Measurements from ENCODE around the gene S100G.
"Not testable (repeated sequence)": the region's sequence is repeated elsewhere in the genome, so short reads cannot be mapped to it uniquely, and the experiment has no call there.

S100G gene, protein sequence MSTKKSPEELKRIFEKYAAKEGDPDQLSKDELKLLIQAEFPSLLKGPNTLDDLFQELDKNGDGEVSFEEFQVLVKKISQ

DNA sequence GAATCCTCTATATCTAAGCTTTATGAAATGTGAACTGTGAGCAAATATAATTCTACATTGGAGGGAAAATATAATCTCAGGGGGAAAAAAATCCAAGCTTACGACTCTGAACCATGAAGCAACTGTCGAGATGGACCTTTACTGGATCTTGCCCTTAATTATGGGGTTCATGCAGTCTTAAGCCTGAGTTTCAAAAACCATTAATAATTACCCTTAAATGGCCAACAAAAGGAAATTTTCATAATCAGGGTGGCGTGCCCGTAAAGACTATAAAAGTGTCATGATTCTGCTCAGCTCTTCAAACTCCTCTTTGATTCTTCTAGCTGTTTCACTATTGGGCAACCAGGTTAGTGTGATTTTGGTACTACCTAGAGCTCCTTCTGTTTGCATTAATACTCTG is at the start of gene S100G:
TSS of gene S100G (plus strand) at position 301 of the 400 bp plus-strand sequence. CDS start 849 bp downstream, outside the sequence.
- no peak for DNase-seq

DNA sequence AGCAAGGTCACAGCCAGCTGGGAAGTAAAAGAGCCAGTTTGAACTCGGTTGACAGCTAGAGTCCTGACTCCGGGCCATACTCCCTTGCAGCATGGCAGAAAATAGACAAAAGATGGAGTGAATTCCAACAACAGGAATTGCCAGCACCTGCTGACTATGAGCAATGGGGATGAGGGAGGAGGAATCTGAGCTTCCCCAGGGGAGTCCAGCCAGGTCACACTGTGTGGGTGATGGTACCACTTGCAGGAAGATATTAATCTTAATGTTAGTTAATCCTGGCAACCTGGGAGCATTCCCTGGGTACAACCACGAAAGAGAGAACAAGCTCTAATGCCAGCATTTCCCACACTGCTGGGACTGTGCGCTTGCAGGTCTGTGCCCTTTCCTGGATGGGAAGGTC is 48.1 kb upstream of the S100G start:
- no peak for DNase-seq

DNA sequence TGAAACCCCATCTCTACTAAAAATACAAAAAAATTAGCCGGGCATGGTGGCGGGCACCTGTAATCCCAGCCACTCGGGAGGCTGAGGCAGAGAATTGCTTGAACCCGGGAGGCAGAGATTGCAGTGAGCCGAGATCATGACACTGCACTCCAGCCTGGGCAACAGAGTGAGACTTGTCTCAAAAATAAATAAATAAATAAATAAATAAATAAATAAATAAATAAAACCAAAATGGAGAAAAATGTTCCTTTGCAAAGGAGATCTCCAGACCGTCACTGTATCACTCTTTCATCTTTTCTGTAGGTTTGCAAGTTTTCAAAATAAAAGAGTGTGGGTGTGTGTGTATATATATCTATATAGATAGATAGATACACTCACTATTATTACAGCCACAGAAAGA is 46.7 kb upstream of the S100G start:
- not testable (repeated sequence) for DNase-seq

DNA sequence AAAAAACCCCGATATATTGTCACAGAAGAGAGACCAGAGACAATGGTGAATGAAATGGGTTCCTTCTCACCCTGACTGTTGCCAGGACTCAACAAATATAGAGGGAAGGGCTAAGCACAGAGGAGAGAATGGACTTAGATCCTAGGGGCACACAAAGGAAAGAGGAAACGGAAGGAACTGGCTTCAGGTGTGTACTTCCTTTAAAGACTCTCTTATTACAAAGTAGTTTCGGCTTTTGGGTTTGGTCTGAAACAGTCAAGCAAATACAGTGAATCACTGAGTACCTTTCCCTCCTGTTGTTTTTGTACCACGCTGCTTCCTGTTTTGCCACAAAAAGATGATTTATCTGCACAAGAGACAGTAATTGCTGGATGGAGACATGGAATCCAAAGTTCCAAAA is 46.1 kb upstream of the S100G start:
- peak; percentile 8 for DNase-seq

DNA sequence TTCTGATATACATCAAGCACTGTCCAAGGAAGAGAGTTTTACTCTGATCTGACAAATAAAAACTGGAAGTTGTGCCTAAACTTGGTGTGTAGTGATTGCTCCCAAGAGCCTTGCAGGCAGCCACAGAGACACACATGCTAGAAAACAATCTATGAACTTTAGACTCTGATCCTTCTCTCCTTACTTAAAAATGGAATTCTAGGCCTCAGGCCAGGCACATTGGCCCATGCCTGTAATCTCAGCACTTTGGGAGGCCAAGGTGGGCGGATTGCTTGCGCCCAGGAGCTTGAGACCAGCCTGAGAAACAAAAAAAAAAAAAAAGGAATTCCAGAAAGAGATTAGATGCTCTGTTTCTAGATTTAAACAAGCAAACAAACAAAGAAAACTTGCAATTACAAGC is 45.6 kb upstream of the S100G start:
- no peak for DNase-seq

DNA sequence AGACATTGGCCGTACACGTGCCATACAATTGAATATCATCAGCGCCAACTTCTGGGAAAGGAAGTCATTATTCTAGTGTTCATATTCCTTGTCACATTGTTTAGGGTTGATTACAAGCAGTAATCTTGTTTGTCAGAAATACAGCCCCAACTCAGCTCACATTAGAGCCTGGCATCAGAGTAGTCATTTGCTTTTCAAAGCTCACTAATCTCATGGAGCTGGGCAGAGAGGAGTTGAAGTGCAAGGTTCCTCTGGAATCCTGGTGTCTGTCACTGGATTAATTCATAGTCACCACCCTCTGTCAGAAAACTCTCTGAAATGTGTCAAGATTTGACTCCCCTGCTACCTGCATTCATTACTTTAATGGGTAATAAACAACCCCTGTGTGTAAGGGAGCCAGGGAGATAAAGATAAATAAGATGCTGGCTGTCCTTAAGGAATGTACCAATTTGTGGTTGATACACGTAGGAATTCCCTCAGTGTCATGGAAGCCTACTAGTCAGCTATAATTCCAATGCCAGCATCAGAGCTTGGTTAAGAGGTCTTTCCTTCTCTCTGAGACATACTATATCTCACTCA is 43.7 kb upstream of the S100G start:
- DNase-seq: no peak

DNA sequence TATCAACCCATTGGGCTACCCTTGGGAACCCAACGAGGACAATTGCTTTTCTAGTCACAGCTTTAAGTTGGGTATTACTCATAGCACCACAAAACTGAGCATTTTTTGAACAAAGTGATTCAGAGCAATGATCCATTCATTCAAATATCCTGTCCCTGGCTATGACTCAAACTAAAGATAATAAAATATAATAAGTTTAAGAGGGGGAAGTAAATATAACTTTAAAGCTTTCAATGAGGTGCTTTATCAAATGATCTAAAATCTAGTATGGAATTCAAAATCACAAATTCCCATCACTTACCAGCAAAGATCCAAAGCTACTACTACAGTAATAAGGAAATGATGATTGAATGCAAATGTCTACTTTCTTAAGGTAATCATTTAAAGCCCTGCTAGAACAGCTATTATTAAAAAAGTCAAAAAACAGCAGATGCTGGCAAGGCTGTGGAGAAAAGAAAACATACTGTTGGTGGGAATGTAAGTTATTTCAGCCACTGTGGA is 39.8 kb upstream of the S100G start:
- DNase-seq: no peak

DNA sequence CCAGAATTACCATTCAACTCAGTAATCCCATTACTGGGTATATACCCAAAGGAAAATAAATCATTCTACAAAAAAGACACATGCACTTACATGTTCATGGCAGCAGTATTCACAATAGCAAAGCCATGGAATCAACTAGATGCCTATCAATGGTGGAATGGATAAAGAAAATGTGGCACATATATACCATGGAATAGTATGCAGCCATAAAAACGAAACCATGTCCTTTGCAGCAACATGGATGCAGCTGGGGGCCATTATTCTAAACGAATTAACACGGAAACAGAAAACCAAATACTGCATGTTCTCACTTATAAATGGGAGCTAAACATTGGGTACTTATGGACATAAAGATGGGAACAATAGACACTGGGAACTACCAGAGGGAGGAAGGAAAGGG is 39.3 kb upstream of the S100G start:
- DNase-seq: not testable (repeated sequence)

DNA sequence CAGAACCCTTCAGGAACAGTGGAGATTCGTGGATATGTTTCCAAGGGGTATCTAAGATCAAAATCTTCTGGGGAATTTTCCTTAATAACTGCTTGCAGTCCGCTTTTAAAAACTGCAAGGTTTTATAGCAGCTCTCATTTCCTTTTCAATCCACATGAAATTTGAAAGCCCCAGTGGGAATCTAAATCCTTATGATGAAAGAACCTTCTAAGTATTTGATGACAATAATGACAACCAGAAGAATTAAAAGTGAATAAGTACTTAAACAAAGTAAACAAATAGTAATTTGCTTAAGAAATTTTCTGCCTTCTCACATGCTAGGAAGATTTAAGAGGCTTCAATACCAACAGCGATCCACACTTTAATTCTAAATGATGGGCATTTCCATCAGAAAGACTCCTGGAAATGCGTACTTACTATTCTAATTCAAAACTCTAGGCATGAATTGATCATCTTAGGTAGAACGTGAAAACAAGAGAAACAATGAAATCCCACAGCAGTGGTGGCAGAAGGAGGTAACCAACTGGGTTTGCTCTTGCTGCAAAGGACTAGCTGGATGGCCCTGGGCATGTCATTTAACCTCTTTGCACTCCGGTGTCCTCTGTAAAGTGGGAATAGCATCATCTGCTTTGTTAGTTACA is 37.6 kb upstream of the S100G start:
- DNase-seq: no peak

DNA sequence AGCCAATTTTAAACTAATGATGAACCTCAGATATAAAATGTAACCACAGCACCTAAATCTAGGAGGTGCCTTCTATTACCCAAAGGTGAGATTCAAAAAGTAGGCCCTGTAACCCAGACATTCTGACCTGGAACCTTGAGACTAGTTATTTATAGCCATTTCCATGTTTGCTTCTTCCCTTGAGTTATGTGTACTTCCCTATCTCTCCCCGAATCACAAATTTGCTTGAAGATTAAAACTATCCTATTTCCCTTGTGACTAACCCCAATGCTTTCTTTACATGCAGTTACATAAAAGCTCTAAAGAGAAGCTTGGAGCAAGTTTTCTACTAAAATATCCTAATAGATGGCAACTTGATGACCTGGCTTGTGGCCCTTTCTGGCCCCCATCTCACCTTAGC is 32.6 kb upstream of the S100G start:
- DNase-seq: no peak

DNA sequence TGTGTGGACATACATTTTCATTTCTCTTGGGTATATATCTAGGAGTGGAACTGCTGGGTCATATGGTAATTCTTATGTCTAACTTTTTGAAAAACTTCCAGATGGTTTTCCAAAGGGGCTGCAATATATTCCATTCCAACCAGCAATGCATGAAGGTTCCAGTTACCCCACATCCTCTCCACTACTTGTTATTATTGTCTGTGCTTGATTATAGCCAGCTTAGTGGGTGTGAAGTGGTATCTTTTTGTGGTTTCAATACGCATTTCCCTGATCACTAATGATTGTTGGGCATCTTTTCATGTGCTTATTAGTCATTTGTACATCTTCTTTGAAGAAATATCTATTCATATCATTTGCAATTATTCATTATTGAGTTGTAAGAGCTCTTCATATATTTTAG is 31.5 kb upstream of the S100G start:
- no peak for DNase-seq

DNA sequence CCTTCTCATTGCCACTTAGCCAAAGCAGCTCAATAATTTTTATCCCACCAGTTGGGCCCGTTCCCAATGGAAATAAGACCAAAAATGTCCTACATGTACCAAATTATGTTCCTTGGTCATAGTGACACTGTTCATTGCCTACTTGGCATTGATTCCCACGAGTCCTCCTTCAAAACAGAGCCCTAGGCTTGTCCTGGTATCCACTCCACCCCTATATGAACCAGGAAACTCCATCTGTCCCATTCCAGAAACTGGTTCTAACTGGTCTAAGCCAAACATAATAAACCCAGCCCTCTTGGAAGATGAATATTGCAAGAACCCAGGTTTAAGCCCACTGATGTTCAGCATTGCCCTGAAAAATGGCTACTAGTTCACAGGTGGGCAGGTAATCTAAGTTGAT is 30.9 kb upstream of the S100G start:
- no peak for DNase-seq

DNA sequence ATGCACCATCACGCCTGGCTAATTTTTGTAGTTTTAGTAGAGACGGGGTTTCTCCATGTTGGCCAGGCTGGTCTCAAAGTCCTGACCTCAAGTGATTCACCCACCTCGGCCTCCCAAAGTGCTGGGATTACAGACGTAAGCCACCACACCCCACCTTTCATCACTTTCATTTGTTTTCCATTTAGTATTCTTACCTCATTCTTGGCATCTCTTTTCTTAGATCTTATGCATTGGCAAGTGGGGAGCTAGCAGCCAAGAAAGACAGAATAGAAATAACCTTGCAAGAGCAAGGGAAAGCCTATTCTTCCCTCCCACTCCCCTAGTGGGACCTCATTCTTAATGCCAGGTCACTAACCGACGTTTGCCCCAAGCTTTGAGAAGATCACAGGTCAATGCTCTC is 21.4 kb upstream of the S100G start:
- DNase-seq: not testable (repeated sequence)

DNA sequence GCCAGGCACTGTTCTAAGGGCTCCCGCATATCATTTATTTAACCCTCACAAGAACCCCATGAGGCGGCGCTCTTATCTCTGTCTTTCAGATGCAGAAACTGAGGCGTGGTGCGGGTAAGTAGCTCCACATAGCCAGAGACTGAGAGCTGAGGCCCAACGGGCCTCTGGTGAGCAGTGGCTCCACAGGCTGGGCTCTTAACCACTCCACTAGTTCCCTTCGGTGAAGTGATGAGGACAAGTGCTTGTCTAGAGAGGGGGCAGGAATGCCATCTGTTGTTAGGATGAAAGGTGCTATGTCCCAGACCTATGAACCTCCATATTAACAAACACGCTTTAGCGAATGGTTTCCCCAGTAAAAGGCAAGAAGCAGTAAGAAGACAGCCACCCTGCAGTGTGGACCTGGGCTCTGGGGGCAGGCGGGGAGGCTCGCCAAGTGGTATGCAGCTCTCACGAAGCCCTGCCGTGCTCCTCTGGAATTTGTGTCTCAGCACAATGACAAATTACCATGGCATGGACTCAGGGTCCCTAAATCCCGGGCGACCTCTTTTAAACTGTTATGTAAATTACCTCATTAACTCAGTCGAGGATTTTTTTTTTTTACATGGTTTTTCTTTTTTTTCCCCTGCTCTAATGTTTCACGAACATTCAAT is 20.9 kb upstream of the S100G start:
- DNase-seq: no peak

DNA sequence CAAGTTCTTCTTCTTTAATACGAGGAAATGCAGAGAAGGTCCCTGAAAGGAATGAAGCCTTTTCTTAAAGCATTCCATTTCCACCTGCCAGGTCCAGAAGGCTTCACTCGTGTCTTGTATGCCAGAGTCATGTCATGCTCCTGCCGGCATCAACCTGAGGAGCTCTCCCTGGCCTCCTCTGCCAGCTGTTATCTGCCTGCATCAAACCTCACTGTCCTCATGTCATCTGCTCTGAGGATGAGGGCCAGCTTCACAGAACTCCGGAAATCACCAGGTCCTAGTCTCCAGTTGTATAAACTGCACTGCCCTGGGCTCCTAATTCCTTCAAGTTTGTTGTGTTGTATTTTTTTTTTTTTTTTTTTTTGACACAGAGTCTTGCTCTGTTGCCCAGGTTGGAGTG is 20.0 kb upstream of the S100G start:
- DNase-seq: no peak

DNA sequence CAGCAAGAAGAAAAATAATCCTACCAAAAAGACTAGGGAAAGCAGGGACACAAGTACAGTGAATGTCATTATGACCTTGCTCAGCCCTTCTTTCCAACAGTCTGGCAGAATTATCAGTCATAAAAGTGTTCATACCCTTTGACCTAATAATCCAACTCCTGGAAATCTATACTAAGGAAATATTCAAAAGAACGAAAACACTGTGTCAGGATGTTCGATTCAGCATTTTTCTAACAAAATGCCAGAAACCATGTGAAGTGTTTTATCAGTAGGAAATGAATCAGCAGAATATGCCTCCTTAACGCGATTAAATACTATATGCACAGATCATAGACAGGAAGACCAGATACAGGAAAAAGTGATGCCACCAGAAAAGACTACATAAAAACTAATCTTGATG is 16.2 kb upstream of the S100G start:
- no peak for DNase-seq

DNA sequence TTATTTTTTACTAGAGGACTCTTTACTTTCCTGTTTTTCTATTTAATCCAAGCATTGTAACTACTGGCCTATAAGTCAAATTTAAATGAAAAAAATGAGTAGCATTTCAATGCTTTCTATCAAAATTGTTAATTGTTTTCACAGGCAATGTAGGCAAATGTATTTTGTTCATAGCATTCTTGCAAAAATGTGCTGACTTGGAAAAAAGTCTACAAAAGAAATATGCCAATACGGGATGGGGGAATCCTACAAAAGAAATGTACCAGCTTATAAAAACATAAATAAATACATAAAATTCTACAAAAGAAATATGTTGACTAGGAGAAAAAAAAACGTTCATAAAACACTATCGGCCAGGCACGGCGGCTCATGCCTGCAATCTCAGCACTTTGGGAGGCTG is 14.9 kb upstream of the S100G start:
- no peak for DNase-seq

DNA sequence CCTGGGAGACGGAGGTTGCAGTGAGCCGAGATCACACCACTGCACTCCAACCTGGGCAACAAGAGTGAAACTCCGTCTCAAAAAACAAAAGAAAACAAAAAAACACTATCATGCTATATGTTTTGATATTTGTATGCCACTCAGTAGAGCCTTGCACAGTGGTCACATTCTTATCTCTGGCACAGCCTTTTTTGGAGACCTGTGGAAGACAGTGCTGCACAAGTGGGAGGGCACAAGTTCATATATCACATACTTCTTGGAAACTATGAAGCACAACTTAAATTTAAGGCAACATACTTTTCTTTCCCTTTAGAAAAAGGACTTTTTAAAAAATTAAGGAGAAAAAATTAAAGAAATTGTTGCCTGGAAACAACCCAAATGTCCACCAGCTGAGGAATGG is 14.4 kb upstream of the S100G start:
- DNase-seq: no peak

DNA sequence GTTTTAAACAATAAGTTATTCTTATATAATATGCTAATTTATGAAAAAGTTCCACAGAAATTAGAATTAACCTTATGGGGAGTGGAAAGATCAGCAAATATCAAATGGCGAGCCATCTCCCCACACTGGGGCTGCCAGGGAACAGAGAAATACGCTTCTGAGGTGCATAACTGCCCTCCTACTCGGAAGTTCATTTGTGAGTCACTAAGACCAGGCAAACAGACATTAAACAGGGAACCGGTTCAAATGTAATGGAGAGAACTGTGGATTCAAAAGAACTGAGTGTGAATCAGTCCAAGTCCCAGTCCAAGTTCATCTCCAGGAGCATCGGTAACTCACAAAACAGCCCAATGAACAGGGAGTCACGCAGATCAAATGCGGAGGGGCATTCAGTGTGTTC is 11.4 kb upstream of the S100G start:
- no peak for DNase-seq

DNA sequence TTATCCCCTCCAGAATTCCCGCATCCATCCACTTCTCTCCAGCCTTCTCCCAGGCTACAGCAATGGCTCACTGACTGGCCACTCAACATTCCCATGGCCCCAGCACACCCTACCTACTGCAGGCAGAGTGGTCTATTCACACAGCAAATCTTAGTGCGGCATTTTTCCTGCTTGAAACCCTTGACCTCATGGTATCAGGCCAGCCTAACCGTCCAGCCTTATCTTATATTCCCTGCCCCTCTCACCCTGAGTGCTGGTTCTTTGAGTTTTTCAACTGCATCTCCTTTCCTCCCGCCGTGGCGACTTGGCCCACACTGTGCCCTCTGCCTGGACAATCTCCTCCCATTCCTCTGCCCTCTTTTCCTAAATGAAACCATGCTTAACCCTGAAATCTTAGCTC is 10.0 kb upstream of the S100G start:
- DNase-seq: no peak

DNA sequence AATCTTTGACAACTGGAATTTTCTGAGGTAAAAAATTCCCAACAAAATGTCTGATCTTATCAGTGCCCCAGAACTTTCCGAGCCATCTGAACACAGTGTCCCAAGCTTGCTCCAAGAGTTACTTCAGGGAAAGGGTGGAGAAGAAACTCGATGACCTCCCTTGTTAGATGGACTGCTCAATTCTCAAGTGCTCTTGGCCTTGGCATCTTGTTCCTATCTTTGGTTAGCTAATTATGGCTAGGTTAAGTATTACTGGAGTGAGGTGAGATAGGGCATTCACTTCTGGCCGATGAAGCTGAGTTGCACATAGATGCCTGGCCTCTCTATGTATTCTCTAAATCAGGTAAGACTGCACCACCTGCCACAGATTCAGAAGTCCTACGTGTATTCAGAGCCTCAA is 9.1 kb upstream of the S100G start:
- no peak for DNase-seq

DNA sequence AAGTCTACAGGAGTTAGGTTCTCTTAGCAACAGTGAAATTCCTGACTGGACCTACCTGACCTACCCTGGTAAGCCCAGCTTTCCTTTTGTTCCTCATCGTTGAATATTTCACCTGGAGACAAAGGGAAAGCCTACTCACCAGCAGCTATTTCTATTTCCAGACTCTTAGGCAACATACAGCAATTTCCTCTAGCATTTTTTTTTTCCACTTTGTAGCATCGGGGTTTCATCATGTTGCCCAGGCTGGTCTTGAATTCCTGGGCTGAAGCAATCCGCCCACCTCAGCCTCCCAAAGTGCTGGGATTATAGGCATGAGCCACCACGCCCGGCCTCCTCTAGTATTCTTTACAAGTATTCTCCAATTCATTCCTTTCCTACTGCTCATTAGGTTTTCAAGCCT is 6.8 kb upstream of the S100G start:
- no peak for DNase-seq

DNA sequence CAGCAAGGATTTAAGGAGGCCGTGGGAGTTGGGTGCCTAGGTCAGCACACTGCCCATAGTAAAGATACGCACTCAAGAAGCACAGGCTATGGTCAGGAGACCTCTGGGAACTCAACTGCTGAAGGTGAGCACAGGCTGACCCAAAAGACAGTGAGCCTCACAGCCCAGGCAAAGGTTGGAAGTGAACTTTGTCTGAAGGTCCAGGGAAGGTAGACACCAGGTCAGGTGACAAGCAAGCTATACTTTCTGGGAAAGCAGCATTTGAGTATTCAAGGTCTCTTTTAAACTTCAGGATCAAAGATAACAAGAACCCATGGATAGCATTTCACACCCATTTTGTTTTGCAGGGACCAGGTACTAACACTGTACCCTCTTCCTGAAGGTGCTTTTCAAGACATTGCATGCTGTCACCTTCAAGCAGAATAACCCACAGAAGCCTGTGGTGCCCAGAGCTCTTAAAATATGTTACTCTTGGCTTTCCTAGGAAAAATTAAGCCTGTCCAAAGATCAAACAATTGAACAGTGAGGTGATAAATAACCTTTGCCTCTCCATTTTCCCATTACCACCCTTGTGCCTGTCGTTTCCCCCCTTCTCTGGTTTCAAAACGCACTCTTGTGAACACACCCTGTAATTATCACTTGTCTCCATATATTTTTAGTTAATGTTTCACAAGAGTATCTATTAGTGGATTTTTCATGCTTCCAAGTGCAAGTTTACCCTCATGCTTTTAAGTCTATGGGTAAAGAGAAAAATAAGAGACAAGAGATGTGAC is 3.4 kb upstream of the S100G start:
- no peak for DNase-seq

Measured in CD4-positive, alpha-beta T cell treated with Interleukin-6 for 4 hours (primary cell).